Testis (tissue), 2 donors: ENCODE data around the gene CLRN1.

Experiments used
- POLR2A ChIP-seq: fragments of 450-650 bp; IDR thresholded peaks from one replicate; pipeline ENCODE4 v1.6.1; 2017; ENCODE audit warnings: antibody characterized with exemption, mild to moderate bottlenecking, moderate library complexity
- TF ChIP-seq, protein P1 (sequence below), 3 experiments: fragments of 450-650 bp in 2 of 3; fragments of 200-600 bp in 1 of 3; sonication (generic) in 1 of 3; IDR thresholded peaks; one replicate each; pipeline ENCODE4 v1.5.1; 2016 to 2019; ENCODE audit warnings: antibody characterized with exemption in 3 of 3, mild to moderate bottlenecking in 2 of 3, moderate library complexity in 1 of 3

DNA sequence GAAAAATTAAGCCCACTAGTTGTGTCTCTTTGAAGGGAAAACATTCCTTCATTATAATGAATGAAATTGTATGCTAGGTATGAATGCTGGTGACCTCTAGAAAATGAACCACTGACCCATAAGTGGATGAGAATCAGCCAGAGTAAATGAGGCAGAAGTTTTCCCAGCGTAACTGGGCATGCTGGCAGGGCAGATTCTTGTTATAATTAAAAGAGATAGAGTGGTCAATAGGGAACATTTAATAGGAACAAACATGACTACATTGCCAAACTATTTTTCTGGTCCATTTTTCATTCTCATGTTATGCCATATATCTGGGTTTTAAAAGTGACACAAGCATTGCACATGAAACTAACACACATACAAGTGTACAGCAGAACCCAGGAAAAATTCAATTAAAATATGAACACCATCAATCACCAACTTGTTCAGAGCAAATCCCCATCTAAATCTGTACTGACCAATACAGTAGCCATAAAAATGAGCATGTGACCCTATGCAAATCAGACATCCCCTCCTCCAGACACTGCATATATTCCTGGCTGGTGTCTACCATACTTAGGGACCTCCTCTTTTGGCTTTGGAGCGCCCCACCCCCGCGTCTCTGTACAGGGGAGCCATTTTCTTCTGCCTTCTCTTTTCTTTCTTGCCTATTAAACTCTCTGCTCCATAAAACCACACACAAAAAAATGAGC lies 4.0 kb downstream of the CLRN1 start:
- TF ChIP-seq POLR2A, result no peak
- TF ChIP-seq, protein P1, sequence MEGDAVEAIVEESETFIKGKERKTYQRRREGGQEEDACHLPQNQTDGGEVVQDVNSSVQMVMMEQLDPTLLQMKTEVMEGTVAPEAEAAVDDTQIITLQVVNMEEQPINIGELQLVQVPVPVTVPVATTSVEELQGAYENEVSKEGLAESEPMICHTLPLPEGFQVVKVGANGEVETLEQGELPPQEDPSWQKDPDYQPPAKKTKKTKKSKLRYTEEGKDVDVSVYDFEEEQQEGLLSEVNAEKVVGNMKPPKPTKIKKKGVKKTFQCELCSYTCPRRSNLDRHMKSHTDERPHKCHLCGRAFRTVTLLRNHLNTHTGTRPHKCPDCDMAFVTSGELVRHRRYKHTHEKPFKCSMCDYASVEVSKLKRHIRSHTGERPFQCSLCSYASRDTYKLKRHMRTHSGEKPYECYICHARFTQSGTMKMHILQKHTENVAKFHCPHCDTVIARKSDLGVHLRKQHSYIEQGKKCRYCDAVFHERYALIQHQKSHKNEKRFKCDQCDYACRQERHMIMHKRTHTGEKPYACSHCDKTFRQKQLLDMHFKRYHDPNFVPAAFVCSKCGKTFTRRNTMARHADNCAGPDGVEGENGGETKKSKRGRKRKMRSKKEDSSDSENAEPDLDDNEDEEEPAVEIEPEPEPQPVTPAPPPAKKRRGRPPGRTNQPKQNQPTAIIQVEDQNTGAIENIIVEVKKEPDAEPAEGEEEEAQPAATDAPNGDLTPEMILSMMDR (IDR thresholded peaks at IDR 0.05), result no peak
